Common myeloid progenitor, CD34-positive (primary cell): ENCODE data around the gene MRPS23.

ENCODE experiments used
- CTCF ChIA-PET: fragments of 350-600 bp; sonication (Branson Sonifier 250); formaldehyde crosslinking; loops from one replicate; lab custom pipeline; 2021; ENCODE audit warnings: antibody characterized with exemption; lab: Charles Lee
- POLR2A ChIA-PET: fragments of 350-600 bp; sonication (Branson Sonifier 250); formaldehyde crosslinking; loops from one replicate; lab custom pipeline; 2021; ENCODE audit warnings: antibody characterized with exemption; lab: Charles Lee
- DNase-seq, 3 donors: peaks; one replicate each; pipeline versions ENCODE4 v3.0.0 to v3.0.0-alpha.2; 2013
- H3K27ac ChIP-seq, 2 experiments: 1 replicate in 1 of 2; 2 replicates in 1 of 2; pipeline ENCODE4 v1.7.0; 2013; ENCODE audit warnings: inconsistent platforms in 2 of 2, low read length in 2 of 2, mild to moderate bottlenecking in 2 of 2, low read depth in 1 of 2, moderate library complexity in 1 of 2; ENCODE audit not compliant: severe bottlenecking in 2 of 2, insufficient read depth in 1 of 2, poor library complexity in 1 of 2
- H3K27me3 ChIP-seq, 5 experiments: replicated peaks in 2 of 5; 1 replicate in 3 of 5; 2 replicates in 2 of 5; pipeline versions ENCODE4 v1.6.1 to v1.7.0; 2013; ENCODE audit warnings: low read length in 4 of 5, mild to moderate bottlenecking in 2 of 5, moderate library complexity in 2 of 5, inconsistent platforms in 1 of 5; ENCODE audit not compliant: insufficient read depth in 5 of 5, control insufficient read depth in 4 of 5
- H3K36me3 ChIP-seq, 4 experiments: 1 replicate in 2 of 4; 2 replicates in 2 of 4; pipeline versions ENCODE4 v1.6.1 to v1.7.0; 2013; ENCODE audit warnings: low read length in 3 of 4, control low read depth in 1 of 4, mild to moderate bottlenecking in 1 of 4; ENCODE audit not compliant: control insufficient read depth in 4 of 4, insufficient read depth in 4 of 4
- H3K4me1 ChIP-seq, 4 experiments: 1 replicate in 3 of 4; 2 replicates in 1 of 4; pipeline versions ENCODE4 v1.6.1 to v1.7.1; 2013; ENCODE audit warnings: low read length in 3 of 4, mild to moderate bottlenecking in 3 of 4, control low read depth in 1 of 4, inconsistent platforms in 1 of 4, moderate library complexity in 1 of 4; ENCODE audit not compliant: control insufficient read depth in 4 of 4, insufficient read depth in 4 of 4; ENCODE audit errors: control extremely low read depth in 1 of 4
- H3K4me3 ChIP-seq, 7 experiments: 1 replicate in 4 of 7; 2 replicates in 3 of 7; pipeline versions ENCODE4 v1.5.1 to v1.7.0; 2013; ENCODE audit warnings: mild to moderate bottlenecking in 7 of 7, low read length in 6 of 7, moderate library complexity in 6 of 7, inconsistent platforms in 2 of 7, low read depth in 2 of 7, control low read depth in 1 of 7; ENCODE audit not compliant: insufficient read depth in 4 of 7, control insufficient read depth in 1 of 7; ENCODE audit errors: extremely low read depth in 1 of 7
- H3K9me3 ChIP-seq, 5 experiments: 1 replicate in 4 of 5; 2 replicates in 1 of 5; pipeline versions ENCODE4 v1.6.1 to v1.7.1; 2013; ENCODE audit warnings: low read length in 4 of 5, mild to moderate bottlenecking in 2 of 5, inconsistent platforms in 1 of 5, low read depth in 1 of 5, moderate library complexity in 1 of 5; ENCODE audit not compliant: control insufficient read depth in 4 of 5, insufficient read depth in 2 of 5; ENCODE audit errors: control extremely low read depth in 1 of 5
- WGBS: methylation state at CpG from one replicate; pipeline ENCODE4 v1.1.5; 2013; ENCODE audit not compliant: insufficient coverage; 5-methylcytosine and 5-hydroxymethylcytosine counted together

MRPS23 gene

DNA sequence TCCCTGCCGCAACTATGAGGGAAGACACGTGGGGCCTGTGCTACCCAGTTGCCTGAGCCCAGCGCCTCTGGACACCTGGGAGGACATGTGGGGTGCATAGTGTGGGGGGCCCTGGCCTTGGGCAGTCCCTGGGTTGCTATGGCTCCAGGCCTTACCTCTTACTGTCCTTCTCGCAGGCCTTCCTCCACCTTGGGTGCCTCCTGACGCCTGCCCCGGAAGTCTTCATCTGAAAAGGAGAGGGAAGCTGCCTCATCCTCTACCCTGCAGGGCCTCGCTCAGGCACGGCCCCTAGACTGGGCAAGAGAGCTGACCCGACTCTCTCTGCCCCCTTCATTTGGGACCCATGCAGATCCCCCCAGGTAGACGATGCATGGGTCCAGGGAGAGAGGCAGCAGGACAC is 16.5 kb upstream of the MRPS23 start:
- CTCF ChIA-PET, result interaction anchor here (1.0 to 21.3 kb wide), 7 partner anchors 6 to 133 kb away, joined by 3 to 252 read pairs (median 29); partner anchors contain the start of gene MRPS23
- DNase-seq, result no peak
- H3K27me3 ChIP-seq, result peaks cover 0 to 8% (median 2%) of the 10 kb centered on the region in 5 experiments
- no peak overlapping the region for H3K27ac ChIP-seq
- H3K36me3 ChIP-seq, result no peaks in the 10 kb centered on the region
- WGBS, result 96% methylated on average over 10 of the region's 10 CpGs
- H3K4me1 ChIP-seq, result peaks cover 6 to 67% (median 66%) of the 10 kb centered on the region in 4 experiments
- POLR2A ChIA-PET, result no interaction called here
- H3K9me3 ChIP-seq, result no peaks in the 10 kb centered on the region
- no peak overlapping the region for H3K4me3 ChIP-seq

DNA sequence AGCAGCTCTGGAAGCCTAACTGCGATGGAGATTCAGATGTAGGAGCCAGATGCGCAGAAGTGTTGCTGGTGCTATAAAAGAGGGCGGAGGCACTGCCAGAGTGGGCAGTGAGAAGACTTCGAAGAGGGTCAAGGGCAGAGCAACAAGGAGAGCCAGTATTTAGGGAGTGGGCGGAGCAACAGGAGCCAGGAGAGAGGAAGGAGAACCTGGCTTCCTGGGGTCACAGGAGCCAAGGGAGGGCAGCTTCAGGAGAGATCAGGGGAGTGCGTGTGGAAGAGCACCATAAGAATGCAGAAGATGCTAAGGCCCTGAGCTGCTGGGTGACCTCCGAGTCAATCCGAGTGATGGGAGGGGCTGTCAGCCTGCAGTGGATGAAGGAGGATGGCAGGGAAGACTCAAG is 14.4 kb upstream of the MRPS23 start:
- no peak overlapping the region for H3K27ac ChIP-seq
- H3K9me3 ChIP-seq, result no peaks in the 10 kb centered on the region
- peaks cover 9 to 63% (median 60%) of the 10 kb centered on the region in 4 experiments for H3K4me1 ChIP-seq
- peaks cover 0 to 8% (median 2%) of the 10 kb centered on the region in 5 experiments for H3K27me3 ChIP-seq
- H3K4me3 ChIP-seq, result no peak overlapping the region
- CTCF ChIA-PET, result interaction anchor here (17.8 to 21.3 kb wide), 2 partner anchors 9 to 132 kb away, joined by 252 to 443 read pairs; partner anchors contain the start of gene VEZF1
- POLR2A ChIA-PET, result no interaction called here
- no peak for DNase-seq
- no peaks in the 10 kb centered on the region for H3K36me3 ChIP-seq
- WGBS, result 99% methylated on average over 8 of the region's 8 CpGs

DNA sequence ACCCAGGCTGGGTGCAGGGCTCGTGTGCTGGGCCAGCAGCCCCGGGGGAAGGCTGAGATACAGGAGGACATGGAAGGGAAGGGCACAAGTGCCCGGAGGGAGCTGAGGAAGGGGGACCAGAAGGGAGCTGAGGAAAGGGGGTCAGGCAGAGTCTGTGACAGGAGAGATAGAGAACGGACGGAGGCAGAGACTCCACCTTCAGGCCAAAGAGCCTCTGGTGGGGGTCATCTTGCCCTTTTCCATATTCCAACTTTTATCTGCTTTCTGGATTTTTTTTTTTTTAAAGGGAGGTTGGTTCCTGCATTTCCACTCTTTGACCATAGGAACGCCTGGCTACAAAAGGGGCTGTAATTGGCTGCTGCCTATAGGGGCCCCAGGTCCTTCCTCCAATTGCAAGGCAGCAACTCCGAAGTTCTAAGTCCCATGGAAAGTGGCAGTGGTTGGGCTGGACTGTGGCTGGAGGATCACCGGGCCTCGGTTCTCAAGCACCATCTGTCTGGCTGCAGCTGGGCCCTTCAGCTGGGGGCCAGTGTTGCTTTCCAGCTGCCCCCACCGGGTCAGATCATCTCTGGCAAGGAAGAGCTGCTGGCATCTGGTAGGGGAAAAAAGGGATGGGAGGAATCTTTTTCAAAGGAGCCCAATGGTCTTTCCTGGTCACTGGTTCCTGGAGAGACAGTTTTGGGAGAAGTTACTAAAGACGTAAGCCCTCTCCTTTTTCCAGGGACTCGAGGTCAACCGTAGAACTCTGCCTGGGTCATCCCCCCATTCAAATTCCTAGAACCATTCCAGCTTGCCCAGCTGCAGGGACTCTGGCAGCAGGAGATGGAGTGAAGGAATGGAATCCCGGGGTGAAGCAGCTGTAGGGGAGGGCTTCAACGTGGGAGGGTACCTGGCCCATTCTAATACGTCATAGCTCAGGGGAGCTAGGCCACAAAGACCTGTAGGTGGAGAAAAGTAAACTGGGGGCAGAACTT is 13.1 kb upstream of the MRPS23 start:
- no peak overlapping the region for H3K27ac ChIP-seq
- H3K4me3 ChIP-seq, result peak overlapping the region in 1 of 7 experiments; percentile 61
- H3K9me3 ChIP-seq, result no peaks in the 10 kb centered on the region
- no peaks in the 10 kb centered on the region for H3K36me3 ChIP-seq
- H3K27me3 ChIP-seq, result peaks cover 0 to 8% (median 4%) of the 10 kb centered on the region in 5 experiments
- peaks cover 9 to 51% (median 49%) of the 10 kb centered on the region in 4 experiments for H3K4me1 ChIP-seq
- ChIA-PET POLR2A (interaction anchor here (1.0 to 1.1 kb wide), 2 partner anchors 9 to 11 kb away, joined by 3 to 4 read pairs; no protein-coding TSS in a partner anchor), CTCF (interaction anchor here (0.6 to 21.3 kb wide), 9 partner anchors 9 to 259 kb away, joined by 3 to 443 read pairs (median 4); partner anchors contain the start of gene VEZF1)
- no peak for DNase-seq
- WGBS, result 94% methylated on average over 9 of the region's 16 CpGs

DNA sequence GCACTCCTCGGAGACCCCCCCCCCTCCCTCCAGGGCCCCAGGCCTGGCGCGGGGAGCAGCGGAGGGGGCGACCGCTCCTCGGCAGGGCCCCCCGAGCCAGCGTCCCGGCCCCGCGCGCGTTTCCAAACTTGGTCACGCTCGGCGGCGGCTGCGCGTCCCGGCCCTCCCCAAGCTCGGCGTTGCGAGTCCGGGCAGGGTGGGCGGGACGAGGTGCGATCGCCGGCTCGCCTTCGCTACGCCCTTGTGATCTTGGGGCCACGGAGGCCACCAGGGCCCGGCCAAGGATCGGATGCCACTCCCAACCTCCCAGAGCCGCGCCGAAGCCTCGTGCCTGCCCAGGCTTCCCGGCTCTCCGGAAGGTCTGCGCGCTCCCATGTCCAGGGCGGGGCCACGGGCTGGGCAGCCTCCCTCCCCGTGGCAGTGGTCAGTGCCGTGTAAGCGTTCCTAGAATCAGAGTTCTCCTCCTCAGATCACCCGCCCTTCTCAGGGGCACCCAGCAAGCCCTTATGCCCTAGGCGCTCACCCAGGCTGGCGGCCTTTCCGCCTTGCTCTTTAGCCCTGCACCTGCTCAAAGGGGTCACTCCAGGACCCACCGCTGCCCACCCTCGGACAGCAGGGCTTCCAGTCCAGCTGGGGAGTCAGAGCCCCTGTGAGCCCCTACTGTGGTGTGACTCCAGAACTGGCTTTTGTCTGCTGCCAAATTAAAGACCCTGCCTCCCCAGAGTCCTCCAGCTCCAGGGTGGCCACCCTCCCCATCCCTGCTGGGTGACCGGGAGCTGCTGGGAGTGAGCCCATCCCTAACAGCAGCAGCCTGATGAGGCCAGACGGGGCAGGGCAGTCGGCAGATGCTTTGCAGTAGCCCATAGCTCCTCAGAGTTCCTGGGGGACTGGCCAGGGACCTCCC is 12.2 kb upstream of the MRPS23 start:
- Histone ChIP-seq H3K27ac (no peak overlapping the region), H3K4me1 (peaks cover 3 to 45% (median 42%) of the 10 kb centered on the region in 4 experiments), H3K27me3 (peaks cover 0 to 8% (median 4%) of the 10 kb centered on the region in 5 experiments), H3K9me3 (no peaks in the 10 kb centered on the region), H3K4me3 (peak overlapping the region in 4 of 7 experiments; percentile 44 to 78 (median 66)), H3K36me3 (no peaks in the 10 kb centered on the region)
- ChIA-PET POLR2A (interaction anchor here (1.0 to 1.1 kb wide), 2 partner anchors 10 to 12 kb away, joined by 3 to 4 read pairs; no protein-coding TSS in a partner anchor), CTCF (interaction anchor here (0.6 to 21.3 kb wide), 14 partner anchors 8 to 252 kb away, joined by 3 to 443 read pairs (median 4); partner anchors contain the start of gene VEZF1)
- WGBS, result 24% methylated on average over 48 of the region's 58 CpGs
- no peak for DNase-seq

DNA sequence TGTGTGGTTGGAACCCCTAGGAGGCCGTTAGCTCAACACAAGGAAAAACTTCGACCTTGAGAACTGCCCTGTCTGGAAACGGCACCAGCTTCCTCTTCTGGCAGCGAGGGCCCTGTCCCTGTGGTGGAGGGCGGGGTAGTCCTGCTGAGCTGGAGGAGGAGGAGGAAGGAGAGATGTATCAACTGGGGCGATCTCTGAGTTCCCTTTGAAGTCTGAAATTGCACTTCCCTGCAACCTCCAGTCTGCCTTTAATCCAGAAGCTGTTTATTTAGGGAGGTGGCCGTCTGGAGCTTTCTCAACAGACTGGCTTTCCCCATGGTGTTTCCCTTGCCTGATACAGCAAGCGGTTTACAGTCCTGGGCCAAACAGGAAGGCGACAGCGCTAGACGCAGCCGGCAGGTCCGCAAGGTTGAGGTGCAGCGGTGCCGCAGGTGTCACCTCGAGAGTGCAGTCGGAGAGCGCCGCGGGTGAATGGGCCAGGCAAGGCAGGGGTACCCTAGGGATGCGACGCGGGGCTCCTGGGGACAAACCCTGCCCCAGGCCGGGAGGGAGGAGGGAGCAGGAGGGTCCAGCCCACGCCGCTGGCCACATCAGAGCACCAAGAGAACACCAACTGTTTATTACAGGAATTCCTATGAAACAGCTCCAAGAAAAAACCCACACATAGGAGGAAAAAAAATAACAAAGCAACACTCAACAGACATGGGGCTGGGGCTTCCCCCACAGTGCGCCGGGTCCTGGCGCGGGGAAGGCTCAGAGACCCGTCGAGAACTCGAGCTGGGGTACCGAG is 11.4 kb upstream of the MRPS23 start:
- H3K27ac ChIP-seq, result no peak overlapping the region
- under 1% methylated on average over 21 of the region's 34 CpGs for WGBS
- H3K4me1 ChIP-seq, result peaks cover 3 to 44% (median 37%) of the 10 kb centered on the region in 4 experiments
- H3K36me3 ChIP-seq, result no peaks in the 10 kb centered on the region
- POLR2A ChIA-PET, result interaction anchor here (1.1 to 1.3 kb wide), 2 partner anchors 8 to 32 kb away, joined by 4 read pairs; no protein-coding TSS in a partner anchor
- CTCF ChIA-PET, result interaction anchor here (0.8 to 21.3 kb wide), 18 partner anchors 10 to 247 kb away, joined by 3 to 443 read pairs (median 4); partner anchors contain the start of genes MRPS23 and VEZF1
- H3K27me3 ChIP-seq, result peaks cover 0 to 8% (median 4%) of the 10 kb centered on the region in 5 experiments
- no peaks in the 10 kb centered on the region for H3K9me3 ChIP-seq
- peak overlapping the region in 6 of 7 experiments; percentile 33 to 78 (median 52) for H3K4me3 ChIP-seq
- DNase-seq, result peak; percentile 56 to 88 (median 85)
